ENCODE measurements around the gene COG5. TPM values are rescaled to one million over a fixed set of nuclear protein-coding genes. Genes with fewer than 3 reads are reported as not detected.
"Not testable (repeated sequence)": the region's sequence is repeated elsewhere in the genome, so short reads cannot be mapped to it uniquely, and the experiment has no call there.

The COG5 gene
- total RNA-seq, 1 donor from 2014 or later: 29.5 TPM

- H3K27me3 Mint-ChIP-seq (ENCODE audit: unreplicated experiment): no peaks in the 10 kb centered on the region
- no peak for TF ChIP-seq CTCF (IDR thresholded peaks at IDR 0.05; ENCODE audit: partially characterized antibody, unreplicated experiment)
- H3K36me3 Mint-ChIP-seq (ENCODE audit: unreplicated experiment): no peaks in the 10 kb centered on the region
- peaks cover 3% of the 10 kb centered on the region for H3K9me3 Mint-ChIP-seq (ENCODE audit: unreplicated experiment)
- no peak overlapping the region for H3K4me3 Mint-ChIP-seq (ENCODE audit: unreplicated experiment)
- DNase-seq: no peak
- H3K4me1 Mint-ChIP-seq (ENCODE audit: low read depth, unreplicated experiment): peaks cover 1% of the 10 kb centered on the region
- no peak overlapping the region for H3K27ac Mint-ChIP-seq (ENCODE audit: unreplicated experiment)
Observed at GRCh38 chr7:107157091-107157490, 406.6 kb downstream of the COG5 start.

GRCh38 chr7:107155726-107156125 is 408.0 kb downstream of the COG5 start:
- H3K4me3 Mint-ChIP-seq (ENCODE audit: unreplicated experiment); H3K27ac Mint-ChIP-seq (ENCODE audit: unreplicated experiment); H3K36me3 Mint-ChIP-seq (ENCODE audit: unreplicated experiment); DNase-seq; H3K9me3 Mint-ChIP-seq (ENCODE audit: unreplicated experiment); H3K4me1 Mint-ChIP-seq (ENCODE audit: low read depth, unreplicated experiment); H3K27me3 Mint-ChIP-seq (ENCODE audit: unreplicated experiment): not testable (repeated sequence)

GRCh38 chr7:107154826-107155225 is 408.9 kb downstream of the COG5 start:
- Mint-ChIP-seq H3K36me3 (ENCODE audit: unreplicated experiment) (no peaks in the 10 kb centered on the region), H3K9me3 (ENCODE audit: unreplicated experiment) (peaks cover 3% of the 10 kb centered on the region), H3K27ac (ENCODE audit: unreplicated experiment) (no peak overlapping the region), H3K4me1 (ENCODE audit: low read depth, unreplicated experiment) (no peaks in the 10 kb centered on the region), H3K4me3 (ENCODE audit: unreplicated experiment) (no peak overlapping the region), H3K27me3 (ENCODE audit: unreplicated experiment) (no peaks in the 10 kb centered on the region)
- DNase-seq: no peak
- no peak for TF ChIP-seq CTCF (IDR thresholded peaks at IDR 0.05; ENCODE audit: partially characterized antibody, unreplicated experiment)

GRCh38 chr7:107152011-107152410 is 411.7 kb downstream of the COG5 start:
- Mint-ChIP-seq H3K9me3 (ENCODE audit: unreplicated experiment) (peaks cover 3% of the 10 kb centered on the region), H3K27me3 (ENCODE audit: unreplicated experiment) (no peaks in the 10 kb centered on the region), H3K27ac (ENCODE audit: unreplicated experiment) (no peak overlapping the region), H3K4me3 (ENCODE audit: unreplicated experiment) (no peak overlapping the region), H3K36me3 (ENCODE audit: unreplicated experiment) (no peaks in the 10 kb centered on the region), H3K4me1 (ENCODE audit: low read depth, unreplicated experiment) (no peaks in the 10 kb centered on the region)
- TF ChIP-seq CTCF (IDR thresholded peaks at IDR 0.05; ENCODE audit: partially characterized antibody, unreplicated experiment): no peak
- no peak for DNase-seq

Other genes starting within 250 kb of the COG5 start
- not detected for gene GPR22, start 93.9 kb downstream of the COG5 start, total RNA-seq (ENCODE audit: unreplicated experiment)
- 11.5 TPM for gene DUS4L, start 51 bp upstream of the COG5 start, total RNA-seq (ENCODE audit: unreplicated experiment)
- 30.1 TPM for gene BCAP29, start 16.3 kb upstream of the COG5 start, total RNA-seq (ENCODE audit: unreplicated experiment)
- gene SLC26A4, start 96.9 kb upstream of the COG5 start, total RNA-seq (ENCODE audit: unreplicated experiment): 0.34 TPM
- 35.6 TPM for gene CBLL1, start 180.2 kb upstream of the COG5 start, total RNA-seq (ENCODE audit: unreplicated experiment)
- gene SLC26A3, start 239.3 kb upstream of the COG5 start, total RNA-seq (ENCODE audit: unreplicated experiment): not detected